Measurements from ENCODE around the gene NFRKB.

Gene NFRKB

DNA sequence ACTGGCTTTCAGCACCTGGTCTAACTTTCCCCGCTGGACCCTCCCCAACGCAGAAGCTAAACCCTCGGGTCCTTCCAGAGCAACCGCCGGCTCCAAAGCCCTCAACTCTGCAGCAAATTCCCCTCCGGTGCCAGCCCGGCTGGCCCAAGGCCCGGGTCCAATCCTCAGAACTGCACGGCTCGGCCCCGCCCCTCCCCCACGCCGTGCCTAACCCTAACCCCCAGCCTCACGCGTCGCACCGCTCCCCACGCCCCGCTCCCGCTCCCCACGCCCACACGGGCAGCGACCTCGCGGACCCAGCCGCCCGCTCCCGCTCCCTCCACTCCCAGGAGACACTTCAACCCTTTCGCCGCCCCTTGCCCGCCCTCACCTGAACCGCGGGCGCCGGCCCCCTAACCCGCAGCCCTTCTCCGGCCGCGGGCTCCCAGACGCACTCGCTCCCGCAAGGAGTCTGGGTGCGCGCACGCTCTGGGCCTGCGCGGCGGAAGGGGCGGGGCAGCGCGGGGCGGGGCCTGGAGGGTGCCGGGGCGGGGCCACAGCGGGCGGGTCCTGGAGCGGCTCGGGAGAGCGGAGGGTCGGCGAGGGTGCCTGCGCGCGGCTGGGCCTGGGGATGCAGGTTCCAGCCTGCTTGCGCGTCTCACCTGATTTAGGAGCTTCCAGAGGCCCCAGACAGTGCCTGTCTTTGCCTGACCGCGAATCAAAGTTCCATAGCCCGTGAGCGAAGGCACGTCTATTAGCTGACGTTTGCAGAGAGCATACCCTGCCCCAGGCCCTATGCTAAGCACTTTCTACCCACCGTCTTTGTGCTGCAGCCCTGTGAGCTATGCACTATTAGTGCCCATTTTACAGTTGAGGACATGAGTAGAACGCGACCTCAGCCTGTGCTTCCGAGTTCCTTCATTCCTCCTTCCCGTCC lies at the start of gene NFRKB:
TSS of gene NFRKB (minus strand) at position 453 of the 916 bp plus-strand sequence. CDS start 2,729 bp downstream, outside the sequence.
- DNase-seq = peak; percentile 87

DNA sequence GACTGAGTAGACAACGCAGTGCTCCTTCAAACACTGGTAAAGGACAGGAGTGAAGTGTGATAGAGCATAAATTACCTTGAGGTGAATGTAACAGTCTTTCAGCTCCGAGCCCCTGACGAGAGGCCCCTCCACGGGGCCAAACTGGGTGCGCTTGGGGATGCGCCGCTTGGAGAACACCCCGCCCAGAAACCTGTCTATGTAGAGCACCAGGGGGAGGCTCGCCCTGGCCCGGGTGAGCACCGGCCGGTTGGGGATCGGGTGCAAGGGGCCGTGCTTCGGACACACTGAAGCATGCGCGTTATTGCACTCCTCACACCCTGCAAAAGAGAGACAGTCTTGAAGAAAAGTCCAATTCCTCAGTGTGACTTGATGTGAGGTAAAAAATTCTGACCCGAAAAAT lies 49.3 kb upstream of the NFRKB start:
- no peak for DNase-seq

DNA sequence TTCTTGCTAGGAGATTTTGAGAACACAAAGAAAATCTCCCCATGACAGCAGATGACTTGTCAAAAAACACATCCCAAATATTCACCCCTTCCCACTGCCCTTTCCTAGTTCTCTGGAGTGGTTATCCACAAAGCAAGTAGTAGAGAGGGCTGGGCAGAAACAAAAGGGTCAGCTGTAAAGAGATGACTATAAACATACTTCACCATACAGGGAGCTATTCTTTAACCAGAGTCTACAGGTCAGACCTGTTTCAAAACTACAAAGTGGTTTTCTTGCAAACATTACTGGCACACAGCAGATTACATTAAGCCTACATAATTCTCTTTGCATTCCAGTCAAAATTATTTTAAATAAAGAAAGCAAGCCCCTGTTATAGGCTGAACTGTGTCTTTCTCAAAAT lies 47.7 kb upstream of the NFRKB start:
- DNase-seq = no peak

DNA sequence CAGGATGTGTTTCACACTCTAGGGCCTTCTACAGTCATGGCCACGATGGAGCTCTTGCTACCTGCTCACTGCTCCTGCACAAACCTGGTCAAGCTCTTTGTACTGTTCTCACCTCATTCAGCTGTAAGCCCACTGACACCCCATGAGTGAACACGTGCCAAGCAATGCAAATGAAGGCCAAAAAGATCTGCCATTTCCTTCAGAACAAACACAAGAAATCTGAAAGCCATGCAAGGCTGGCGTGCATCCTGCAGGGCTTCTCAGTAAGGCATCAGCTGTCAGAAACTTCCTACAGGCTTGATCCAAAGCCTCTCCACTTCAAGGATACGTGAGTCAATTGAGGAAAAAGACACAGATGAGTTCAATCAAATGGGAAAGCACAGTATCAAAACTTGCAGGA lies 44.1 kb upstream of the NFRKB start:
- no peak for DNase-seq

DNA sequence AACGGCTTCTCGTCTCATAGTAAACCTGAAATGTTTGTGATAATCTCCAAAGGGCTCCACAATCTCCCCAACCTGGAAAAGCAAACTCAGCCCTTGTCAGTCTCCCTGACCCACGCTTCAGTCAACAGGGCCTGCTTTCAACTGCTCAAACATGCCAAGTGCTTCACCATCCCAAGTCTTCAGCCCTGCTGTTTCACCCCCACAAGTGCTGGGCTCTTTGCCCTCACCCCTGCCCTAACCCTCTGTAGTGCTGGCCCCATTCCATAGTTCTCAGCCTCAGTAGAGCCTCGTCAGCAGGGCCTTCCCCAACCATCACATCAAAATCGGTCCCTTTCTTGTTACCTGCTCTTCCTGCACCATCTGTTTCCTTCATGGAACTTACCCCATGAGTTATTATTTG lies 43.4 kb upstream of the NFRKB start:
- DNase-seq = no peak

DNA sequence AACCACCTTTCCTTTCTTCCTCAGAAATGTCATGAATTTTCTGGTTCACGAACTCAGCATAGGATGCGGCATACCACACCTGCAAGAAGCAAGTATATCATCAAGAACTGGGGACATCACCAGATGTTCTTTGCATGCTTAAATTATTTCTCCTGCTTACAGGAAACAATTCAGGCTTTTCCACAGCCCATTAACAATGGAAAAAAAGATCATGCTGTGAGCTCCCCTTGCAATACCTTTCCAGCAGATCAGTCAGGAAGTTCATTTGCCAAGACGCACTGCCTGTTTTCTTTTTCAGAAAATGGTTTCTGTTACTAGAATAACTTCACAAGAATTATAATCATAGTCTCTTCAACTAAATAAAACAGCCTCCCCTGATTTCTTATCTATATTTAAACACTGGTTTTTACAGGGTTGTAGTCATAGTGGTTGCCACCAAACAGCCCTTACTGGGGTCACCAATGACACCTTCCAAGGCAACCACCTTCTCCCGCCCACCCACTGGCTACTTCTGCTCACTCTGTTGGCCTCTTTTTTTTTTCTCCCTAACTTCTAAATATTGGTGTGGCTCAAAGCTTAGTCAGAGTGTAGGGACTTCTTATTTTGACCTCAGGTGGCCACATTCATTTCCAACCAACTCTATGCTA lies 42.3 kb upstream of the NFRKB start:
- DNase-seq = no peak

DNA sequence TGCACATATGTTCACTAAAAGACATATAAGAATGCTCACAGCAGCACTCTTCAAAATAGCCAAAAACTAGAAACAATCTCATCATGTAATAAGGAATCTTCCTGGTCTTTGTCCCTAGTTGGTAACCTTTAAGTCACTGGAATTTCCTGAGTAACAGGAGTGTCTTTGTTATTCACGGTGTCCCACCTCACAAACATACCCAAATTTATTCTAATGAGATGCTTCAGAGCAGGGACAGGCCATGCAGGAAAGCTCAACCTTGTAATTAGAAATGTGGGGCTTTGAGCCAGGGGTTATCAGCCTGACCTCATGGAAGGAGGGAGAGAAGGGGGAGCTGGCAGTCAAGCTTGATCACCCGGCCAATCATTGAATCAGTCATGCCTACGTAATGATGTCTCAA lies 40.3 kb upstream of the NFRKB start:
- DNase-seq = no peak

DNA sequence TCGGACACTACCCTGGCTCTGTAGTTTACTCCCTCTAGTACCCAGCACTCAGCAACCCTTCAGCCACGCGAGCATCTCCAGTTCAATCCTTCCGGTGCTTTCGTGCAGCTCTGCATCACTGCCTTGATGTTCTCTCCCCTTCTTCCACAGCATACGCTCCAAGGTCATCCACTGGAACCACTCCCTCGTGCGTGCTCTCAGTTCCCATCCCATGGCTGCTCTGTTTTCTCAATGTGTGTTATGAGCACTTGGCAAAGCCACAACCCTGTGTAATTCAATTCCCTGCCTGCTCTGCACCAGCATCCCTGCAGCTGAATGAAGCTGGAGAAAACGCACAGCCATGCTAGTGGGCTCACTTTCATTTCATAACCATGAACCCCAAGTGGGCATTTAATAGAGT lies 38.5 kb upstream of the NFRKB start:
- DNase-seq = no peak

DNA sequence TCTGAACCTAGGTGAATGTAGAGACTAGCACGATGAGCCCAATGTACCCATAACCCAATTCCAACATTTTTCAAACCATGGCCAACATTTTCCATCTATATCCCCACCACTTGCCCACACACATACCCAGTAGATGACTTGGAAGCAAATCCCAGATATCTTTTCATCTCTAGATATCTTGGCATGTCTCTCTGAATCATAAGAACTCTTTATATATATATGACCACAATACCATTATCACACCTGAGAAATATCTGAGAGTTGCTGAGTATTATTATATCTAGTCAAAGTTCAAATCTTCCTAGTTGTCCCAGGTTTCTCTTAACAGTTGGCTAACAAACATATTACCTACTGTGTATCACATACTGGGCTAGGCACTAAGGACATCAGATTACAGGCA lies 37.9 kb upstream of the NFRKB start:
- no peak for DNase-seq

DNA sequence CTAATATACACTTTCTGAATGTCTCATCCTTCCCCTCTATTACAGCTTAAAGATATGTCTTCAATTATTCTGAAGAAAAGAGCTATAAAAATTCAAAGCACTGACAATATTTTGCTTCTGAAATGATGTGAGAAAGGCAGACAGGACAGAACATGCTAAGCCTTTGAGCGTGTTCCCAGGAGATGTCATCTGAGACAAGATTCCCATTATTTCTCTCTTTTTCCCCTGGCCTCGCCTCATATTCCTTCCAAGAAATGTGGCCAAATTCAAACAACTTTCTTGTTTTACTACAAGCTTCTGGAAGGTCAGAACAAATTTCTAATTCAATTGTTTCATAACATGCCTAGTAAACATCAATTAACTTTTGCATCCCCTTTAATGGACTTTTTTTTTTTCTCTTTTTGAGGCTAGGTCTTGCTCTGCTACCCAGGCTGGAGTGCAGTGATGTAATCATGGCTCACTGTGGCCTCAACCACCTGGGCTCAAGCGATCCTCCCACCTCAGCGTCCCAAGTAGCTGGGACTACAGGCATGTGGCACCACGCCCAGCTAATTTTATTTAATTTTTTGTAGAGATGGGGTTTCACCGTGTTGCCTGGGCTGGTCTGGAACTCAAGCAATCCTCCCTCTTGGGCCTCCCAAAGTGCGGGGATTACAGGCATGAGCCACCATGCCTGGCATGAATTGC lies 37.1 kb upstream of the NFRKB start:
- no peak for DNase-seq

DNA sequence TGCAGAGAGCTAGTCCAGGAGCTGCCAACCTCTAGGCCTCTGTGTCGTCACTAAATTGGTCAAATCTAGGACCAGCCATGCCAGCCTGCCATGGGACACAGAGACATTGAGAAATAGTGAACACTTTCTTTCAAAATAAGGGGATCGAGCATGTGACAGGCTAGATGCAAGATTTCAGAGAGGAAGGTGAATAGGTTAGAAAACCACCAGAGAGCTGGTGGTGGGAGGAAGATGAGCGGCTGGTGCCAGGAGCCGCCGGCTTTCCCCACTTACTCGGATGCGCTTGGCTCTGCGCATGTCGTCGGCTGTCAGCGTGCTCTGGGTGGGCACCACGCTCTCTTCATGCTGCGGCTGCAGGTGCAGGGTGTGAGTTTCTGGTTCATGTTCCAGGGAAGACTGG lies 35.4 kb upstream of the NFRKB start:
- no peak for DNase-seq

DNA sequence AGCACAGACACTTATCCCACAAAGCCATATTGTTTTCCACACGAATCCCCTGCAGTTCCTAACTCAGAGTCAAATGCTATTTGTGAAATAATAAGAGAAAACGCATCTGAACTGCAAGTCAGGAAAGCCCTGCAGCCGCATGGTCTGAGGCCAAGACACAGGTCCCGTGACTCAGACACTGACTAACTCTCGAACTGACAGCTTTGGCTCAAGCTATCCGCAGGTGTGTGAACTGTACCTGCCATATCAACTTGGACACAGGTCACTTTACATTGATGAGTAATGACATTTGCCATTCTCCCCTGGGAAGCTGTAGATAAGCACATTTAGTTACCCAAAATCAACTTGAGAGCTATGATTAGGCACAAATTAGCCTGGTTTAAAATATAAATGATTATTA lies 34.9 kb upstream of the NFRKB start:
- no peak for DNase-seq

DNA sequence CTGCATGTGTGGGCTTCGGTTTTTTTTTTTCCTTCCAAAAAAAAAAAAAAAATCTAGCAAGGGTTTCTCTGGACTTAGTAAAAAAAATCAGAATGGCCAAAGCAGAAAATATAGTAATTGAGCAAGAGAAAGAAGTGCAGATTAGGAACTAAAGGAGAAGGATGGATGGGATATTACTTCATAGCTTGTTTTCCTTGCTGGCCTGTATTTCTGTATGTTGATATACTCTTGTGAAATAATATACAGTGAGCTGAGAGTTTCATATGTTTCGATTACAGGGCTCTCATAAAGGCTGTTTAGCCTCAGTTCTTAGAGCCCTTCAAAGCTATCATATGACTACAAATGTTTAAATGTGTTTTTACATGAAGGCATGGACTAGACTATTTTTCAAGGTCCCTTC lies 34.3 kb upstream of the NFRKB start:
- no peak for DNase-seq

DNA sequence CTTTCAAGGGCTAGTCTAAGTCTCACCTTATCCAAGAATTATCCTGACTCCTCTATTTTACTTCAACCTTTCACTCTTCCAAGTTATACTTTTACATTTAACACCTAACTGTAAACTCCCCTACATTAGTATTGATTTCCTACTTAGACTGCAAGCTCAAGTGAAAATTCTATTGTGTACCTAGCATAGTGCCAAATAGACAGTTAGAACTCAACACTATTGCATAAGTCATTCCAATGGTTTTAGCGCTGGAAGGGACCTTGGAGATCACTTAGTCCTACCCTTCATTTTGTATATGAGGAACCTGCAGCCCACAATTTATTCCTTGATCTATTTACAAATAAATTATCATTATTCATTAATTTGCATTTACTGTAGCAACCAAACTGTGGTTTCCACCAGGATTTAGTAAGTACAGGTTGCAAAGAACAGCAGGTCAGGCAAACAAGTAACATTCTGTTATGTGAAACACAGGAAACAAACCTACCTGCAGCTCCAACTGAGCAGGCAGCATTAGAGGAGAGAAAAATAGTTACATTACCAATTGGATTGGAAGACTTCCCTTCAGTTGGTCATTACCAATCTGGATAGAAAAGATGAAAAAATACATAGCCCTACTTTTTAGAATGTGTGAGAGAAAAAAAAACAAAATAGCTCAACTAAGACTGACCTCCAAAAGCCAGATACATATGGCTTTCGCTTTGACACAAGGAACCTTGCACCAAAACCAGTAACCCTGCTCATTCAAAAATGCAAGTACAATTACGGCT lies 33.7 kb upstream of the NFRKB start:
- no peak for DNase-seq

DNA sequence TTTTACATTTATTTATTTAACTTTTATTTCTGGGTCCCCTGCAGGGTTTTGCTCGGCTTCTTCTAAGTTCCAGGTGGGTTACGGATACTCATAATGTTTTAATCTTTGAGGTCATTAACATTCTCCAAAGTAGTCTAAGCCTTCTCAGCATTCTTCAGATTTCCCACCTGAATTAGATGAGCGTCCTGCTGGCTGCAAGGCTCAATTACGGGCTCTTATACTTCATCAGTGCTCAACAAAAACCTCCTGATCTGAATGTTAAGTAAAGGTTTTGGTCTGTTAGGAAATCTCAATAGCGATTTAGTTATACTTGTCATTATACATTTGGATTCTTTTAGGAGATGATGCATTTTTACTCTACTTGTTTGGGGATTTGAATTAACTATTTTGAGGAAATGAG lies 27.3 kb upstream of the NFRKB start:
- no peak for DNase-seq

DNA sequence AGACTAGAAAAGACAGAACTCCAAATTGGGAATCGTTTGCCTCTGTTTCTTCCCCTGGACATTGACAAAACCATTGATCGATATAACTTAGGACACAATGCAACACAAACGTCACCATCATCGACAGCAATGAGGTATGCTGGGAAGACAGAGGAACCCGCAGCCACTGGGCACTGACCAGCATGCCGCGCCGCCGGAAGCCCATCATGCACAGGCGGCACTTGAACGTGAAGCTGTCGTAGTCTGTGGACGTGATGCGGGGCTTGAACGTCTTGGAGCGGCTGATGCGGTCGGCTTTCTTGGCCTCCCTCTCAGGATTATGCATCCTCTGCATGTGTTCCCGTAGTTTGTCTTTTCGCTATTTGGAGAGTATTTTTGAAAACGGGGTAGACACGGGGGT lies 23.0 kb upstream of the NFRKB start:
- DNase-seq = no peak

DNA sequence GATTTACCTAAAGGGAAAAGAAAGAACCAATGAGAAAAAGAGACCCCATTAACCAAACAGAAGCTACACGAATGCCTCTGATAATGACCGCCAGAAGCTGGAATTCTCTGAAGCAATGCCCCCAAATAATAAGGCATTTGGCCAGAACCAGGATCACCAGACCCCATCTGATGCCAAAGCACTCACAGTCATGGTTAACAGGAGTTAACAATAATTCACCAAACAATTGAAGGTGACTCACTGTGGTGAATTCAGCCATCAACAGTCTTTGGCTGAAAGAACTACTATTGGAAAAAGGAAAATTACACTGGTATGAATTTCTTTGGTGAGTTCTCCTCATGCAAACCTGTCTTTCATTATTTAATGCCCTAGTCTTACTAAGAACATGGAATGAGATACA lies 21.9 kb upstream of the NFRKB start:
- no peak for DNase-seq

DNA sequence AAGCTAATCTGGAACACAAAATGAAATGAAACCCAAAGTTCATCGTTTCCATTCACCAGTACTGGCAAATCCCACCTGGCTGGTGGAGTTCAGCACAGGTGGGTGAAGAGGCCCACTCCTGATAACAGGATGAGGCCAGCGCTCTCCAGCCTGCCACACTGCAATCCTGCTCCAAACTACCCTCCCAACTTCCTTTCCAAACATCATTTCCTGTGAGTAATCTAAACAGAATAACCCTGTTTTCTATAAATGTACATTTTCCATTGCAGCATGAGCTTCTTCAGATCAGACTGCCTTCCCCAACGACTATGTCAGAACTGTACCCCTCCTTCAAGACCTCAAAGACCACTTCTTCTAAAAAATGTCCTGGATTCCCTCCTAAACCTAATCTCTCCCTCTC lies 15.9 kb upstream of the NFRKB start:
- DNase-seq = no peak

DNA sequence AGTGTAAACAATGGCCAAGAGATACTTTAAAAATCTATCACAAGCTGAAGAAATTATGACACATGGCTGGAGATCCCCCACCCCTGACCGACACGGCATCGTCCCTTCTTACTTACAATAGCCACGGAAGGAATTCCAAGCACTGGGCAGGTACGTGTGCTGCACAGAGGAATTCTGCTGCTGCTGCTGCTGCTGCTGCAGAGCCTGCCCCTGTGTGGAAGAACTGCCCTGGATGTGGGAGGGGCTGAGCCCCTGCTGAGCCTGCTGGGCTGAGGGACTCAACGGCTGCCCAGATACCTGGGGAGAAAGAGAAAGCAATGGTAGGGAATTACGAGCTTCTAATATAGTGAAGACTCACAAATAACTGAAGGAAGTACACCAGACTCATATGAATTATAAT lies 15.0 kb upstream of the NFRKB start:
- no peak for DNase-seq

DNA sequence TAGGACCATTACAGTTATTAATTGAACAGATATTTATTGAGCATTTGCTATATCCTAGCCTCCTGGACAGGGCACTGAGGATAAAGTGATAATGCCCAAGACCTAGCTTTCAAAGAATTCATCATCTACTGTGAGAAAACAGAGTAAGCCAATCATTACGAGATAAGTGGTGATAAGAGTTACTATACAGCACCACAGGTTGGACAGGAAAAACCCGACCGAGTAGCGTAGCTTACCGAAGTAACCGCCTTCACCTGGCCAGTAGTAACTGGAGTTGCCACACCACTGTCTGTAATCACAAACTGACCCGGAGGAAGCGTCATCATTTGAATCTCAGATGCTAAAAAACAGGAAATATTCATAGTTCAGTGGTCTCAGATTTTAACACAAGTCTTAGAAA lies 10.0 kb upstream of the NFRKB start:
- no peak for DNase-seq

DNA sequence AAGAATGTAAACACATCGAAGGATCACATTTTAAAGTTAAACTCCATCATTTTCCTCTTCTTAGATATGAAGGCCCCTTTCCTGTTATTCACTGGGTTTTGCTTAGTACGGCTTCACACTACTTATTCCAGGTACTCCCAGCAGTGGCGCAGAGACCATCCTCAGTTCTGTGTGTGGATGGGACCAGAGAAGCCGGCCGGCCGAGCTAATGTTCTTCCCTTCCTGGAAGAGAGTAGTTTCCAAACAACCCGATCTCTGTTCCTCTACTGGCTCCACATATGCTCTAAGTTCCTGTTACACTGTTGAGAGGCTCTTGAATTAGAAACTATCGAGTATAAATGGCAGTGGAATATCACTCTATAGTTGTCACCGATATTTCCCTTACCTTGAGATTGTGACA lies 684 bp upstream of the NFRKB start:
- DNase-seq = no peak

DNA sequence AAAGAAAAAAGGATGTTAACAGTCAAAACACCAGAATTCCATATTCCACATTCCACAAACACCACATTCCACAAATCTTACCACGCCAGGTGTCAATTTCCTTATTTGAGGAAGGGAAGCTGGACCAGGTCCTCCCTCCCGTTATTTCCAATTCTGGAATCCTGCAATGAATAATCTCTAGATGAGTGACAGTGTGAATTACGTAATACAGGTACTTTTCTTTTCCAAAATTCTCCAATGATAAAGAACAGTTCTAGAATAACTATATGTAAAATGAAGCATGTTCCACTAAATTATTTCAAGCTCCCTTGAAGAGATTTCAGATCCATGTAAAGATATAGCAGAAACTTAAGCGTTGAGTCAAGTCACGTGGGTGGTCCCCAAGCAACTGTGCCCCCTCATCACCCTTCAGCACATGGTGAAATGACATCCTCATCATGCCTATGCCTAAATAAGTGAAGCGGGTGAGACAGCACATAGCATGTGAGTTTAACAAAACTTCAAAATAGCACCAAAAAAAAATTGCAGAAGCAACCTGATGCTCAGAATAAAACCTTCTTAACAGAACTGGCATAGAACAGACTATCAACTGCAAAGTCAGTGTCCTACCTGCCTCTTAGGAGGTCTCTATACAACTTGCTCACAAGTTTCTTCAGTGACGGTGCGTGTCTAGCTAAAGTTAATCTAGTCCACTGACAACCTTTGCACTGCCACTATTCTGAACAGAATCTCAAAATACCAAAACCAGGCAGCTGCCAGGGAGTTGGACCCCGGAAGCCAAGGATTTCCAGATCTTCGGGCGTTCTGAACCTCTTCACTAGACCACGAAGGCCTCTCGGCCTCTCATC lies 876 bp downstream of the NFRKB start:
- no peak for DNase-seq

Data from activated gamma-delta T cell treated with Interleukin-2 at 50 U/mL for 16 hours (primary cell).